OCI-LY7 (cell line): ENCODE results near the gene SCN4B. TPM values are rescaled to one million over a fixed set of nuclear protein-coding genes. Genes with fewer than 3 reads are reported as not detected.

Experiments
- BruUV-seq: library from RNA; stranded (reverse); fragments of 400-500 nt; replicated peaks from 2 replicates; lab custom pipeline; 2021; lab: Mats Ljungman, UMichigan
- CTCF ChIA-PET: fragments of 300-600 bp; sonication (Branson Sonifier 250); formaldehyde crosslinking; loops from one replicate; lab custom pipeline; 2022; ENCODE audit warnings: antibody characterized with exemption; ENCODE audit not compliant: unreplicated experiment; lab: Charles Lee
- POLR2A ChIA-PET: fragments of 300-600 bp; sonication (Branson Sonifier 250); formaldehyde crosslinking; loops from one replicate; lab custom pipeline; 2022; ENCODE audit warnings: antibody characterized with exemption; lab: Charles Lee
- DNase-seq: peaks from one replicate; pipeline ENCODE4 v3.0.0-alpha.2; 2015; ENCODE audit warnings: low spot score
- H2AFZ ChIP-seq: fragments of 200-600 bp; sonication (generic), shearing (Covaris generic); 2 replicates; pipeline ENCODE4 v1.6.1; 2014; ENCODE audit warnings: mild to moderate bottlenecking, antibody characterized with exemption, low read length, moderate library complexity
- H3K27ac ChIP-seq: fragments of 200-600 bp; sonication (generic); 2 replicates; pipeline ENCODE4 v1.5.1; 2014; ENCODE audit warnings: mixed run types, low read depth, mild to moderate bottlenecking, moderate library complexity, low read length, inconsistent platforms; ENCODE audit not compliant: poor library complexity, severe bottlenecking
- H3K36me3 ChIP-seq: fragments of 200-600 bp; sonication (generic); 2 replicates; pipeline ENCODE4 v1.6.1; 2014; ENCODE audit warnings: mild to moderate bottlenecking, antibody characterized with exemption, low read length, moderate library complexity, mixed read lengths; ENCODE audit not compliant: insufficient read depth
- H3K4me1 ChIP-seq: fragments of 200-600 bp; sonication (generic); 2 replicates; pipeline ENCODE4 v1.5.1; 2014; ENCODE audit warnings: mild to moderate bottlenecking, low read length; ENCODE audit not compliant: insufficient read depth, poor library complexity, severe bottlenecking
- H3K4me2 ChIP-seq: fragments of 200-600 bp; sonication (generic); 2 replicates; pipeline ENCODE4 v1.6.1; 2014; ENCODE audit warnings: mild to moderate bottlenecking, low read length
- H3K4me3 ChIP-seq: fragments of 200-600 bp; sonication (generic); 2 replicates; pipeline ENCODE4 v1.5.1; 2014; ENCODE audit warnings: mild to moderate bottlenecking, low read depth, low read length; ENCODE audit not compliant: poor library complexity, severe bottlenecking
- H3K79me2 ChIP-seq: fragments of 200-600 bp; sonication (generic); 2 replicates; pipeline ENCODE4 v1.6.1; 2016; ENCODE audit warnings: low read depth, mild to moderate bottlenecking, low read length, moderate library complexity, mixed read lengths; ENCODE audit not compliant: insufficient read depth
- H3K9me2 ChIP-seq: fragments of 200-600 bp; sonication (generic); 2 replicates; pipeline ENCODE4 v1.6.1; 2016; ENCODE audit warnings: mild to moderate bottlenecking, low read length, mixed read lengths; ENCODE audit not compliant: insufficient read depth
- H3K9me3 ChIP-seq: fragments of 200-600 bp; sonication (generic); 2 replicates; pipeline ENCODE4 v1.6.1; 2014; ENCODE audit warnings: mild to moderate bottlenecking, mixed run types, low read length, mixed read lengths
- H4K20me1 ChIP-seq: fragments of 200-600 bp; sonication (generic); 2 replicates; pipeline ENCODE4 v1.6.1; 2014; ENCODE audit warnings: mild to moderate bottlenecking, antibody characterized with exemption, low read length, moderate library complexity, mixed read lengths; ENCODE audit not compliant: insufficient read depth
- EZH2phosphoT487 ChIP-seq: fragments of 200-600 bp; sonication (generic); IDR thresholded peaks from 2 replicates; pipeline ENCODE4 v1.6.1; 2018; ENCODE audit warnings: low read depth, borderline replicate concordance, mild to moderate bottlenecking, mixed run types, antibody characterized with exemption, low read length, moderate library complexity, mixed read lengths
- intact Hi-C: fragments of 100-400 bp; cut with micrococcal nuclease; formaldehyde crosslinking; loops from one replicate; pipeline ENCODE4 v1.10.0; 2022; ENCODE audit not compliant: unreplicated experiment
- total RNA-seq, 2 experiments: library from RNA; depleted of rRNA in 1 of 2; stranded (reverse); fragments of >200 nt in 1 of 2; shearing (Covaris generic) in 1 of 2; gene quantifications; 2 replicates each; pipeline ENCODE4 v1.2.3, GENCODE V29; 2014 to 2022
- TF ChIP-seq, protein P1 (sequence below): fragments of 200-600 bp; sonication (generic); conservative IDR thresholded peaks from 2 replicates; pipeline ENCODE4 v1.5.1; 2014; ENCODE audit warnings: mild to moderate bottlenecking, antibody characterized with exemption, low read length, moderate library complexity, mixed read lengths

Gene SCN4B
- total RNA-seq, 2 experiments from 2014 or later = not detected

DNA sequence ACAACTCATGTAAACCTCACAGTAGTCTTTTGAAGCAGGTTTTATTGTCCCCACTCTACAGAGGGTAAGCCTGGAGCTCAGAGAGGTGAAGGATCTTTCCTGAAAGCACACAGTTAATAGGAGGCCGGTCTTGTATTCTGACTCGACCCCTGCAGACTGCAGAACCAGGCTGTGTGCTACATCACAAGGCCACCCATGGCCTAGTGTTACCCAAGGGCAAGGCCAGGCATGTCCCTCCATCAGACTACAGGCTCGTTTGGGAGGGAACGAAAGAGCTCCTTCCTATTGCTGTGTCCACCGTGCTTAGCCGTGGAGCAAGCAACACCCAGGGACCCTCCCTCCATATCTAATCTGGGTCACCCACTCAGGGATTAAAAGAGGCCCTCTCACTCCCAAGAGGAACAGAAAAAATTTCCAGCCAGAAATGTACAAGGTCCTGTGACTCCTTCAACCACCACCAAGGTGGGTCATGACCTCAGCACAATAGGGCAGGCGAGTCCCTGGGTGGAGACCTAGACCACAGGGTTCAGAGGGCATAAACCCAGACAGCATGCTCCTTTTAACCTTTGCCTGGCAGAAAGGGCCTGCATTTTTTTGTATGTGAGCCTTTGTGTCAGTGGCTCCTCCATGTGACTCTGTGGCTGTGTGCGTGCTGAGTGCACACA, 59.6 kb downstream of the SCN4B start:
- no peak overlapping the region for H2AFZ ChIP-seq
- no peaks in the 10 kb centered on the region for H3K4me1 ChIP-seq
- BruUV-seq = no TSS peak
- no peaks in the 10 kb centered on the region for H3K9me2 ChIP-seq
- H3K36me3 ChIP-seq = no peaks in the 10 kb centered on the region
- TF ChIP-seq, protein P1, sequence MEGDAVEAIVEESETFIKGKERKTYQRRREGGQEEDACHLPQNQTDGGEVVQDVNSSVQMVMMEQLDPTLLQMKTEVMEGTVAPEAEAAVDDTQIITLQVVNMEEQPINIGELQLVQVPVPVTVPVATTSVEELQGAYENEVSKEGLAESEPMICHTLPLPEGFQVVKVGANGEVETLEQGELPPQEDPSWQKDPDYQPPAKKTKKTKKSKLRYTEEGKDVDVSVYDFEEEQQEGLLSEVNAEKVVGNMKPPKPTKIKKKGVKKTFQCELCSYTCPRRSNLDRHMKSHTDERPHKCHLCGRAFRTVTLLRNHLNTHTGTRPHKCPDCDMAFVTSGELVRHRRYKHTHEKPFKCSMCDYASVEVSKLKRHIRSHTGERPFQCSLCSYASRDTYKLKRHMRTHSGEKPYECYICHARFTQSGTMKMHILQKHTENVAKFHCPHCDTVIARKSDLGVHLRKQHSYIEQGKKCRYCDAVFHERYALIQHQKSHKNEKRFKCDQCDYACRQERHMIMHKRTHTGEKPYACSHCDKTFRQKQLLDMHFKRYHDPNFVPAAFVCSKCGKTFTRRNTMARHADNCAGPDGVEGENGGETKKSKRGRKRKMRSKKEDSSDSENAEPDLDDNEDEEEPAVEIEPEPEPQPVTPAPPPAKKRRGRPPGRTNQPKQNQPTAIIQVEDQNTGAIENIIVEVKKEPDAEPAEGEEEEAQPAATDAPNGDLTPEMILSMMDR = no peak
- TF ChIP-seq EZH2phosphoT487 = no peak
- H3K27ac ChIP-seq = no peak overlapping the region
- intact Hi-C loops = no loop called here
- POLR2A ChIA-PET = interaction anchor here (0.9 kb wide), 1 partner anchor 36 kb away, joined by 5 read pairs; no protein-coding TSS in a partner anchor
- CTCF ChIA-PET = no interaction called here
- H3K79me2 ChIP-seq = no peaks in the 10 kb centered on the region
- H3K4me2 ChIP-seq = no peak overlapping the region
- DNase-seq = no peak
- no peak overlapping the region for H3K4me3 ChIP-seq
- no peaks in the 10 kb centered on the region for H4K20me1 ChIP-seq
- H3K9me3 ChIP-seq = no peaks in the 10 kb centered on the region

GRCh38 chr11:118091690-118092089, 60.9 kb downstream of the SCN4B start:
- H3K9me3 ChIP-seq = no peaks in the 10 kb centered on the region
- POLR2A ChIA-PET = no interaction called here

More at GRCh38 chr11:118091690-118092089, 60.9 kb downstream of the SCN4B start:
- no peak overlapping the region for H3K4me3 ChIP-seq
- H3K4me1 ChIP-seq = no peaks in the 10 kb centered on the region
- no peak for DNase-seq
- no peak overlapping the region for H3K27ac ChIP-seq
- intact Hi-C loops = no loop called here
- no peak overlapping the region for H3K4me2 ChIP-seq
- no TSS peak for BruUV-seq
- H3K79me2 ChIP-seq = no peaks in the 10 kb centered on the region
- no peak overlapping the region for H2AFZ ChIP-seq
- CTCF ChIA-PET = no interaction called here
- no peaks in the 10 kb centered on the region for H3K9me2 ChIP-seq
- no peaks in the 10 kb centered on the region for H4K20me1 ChIP-seq
- H3K36me3 ChIP-seq = no peaks in the 10 kb centered on the region
- TF ChIP-seq, protein P1 = no peak
